RWPE2 (cell line): ENCODE measurements around the gene OSBPL2.

Experiments
- ATAC-seq: fragments of 200-7000 bp; cut with Tn5 transposase; 3 replicates; pipeline ENCODE4 v1.9.1; 2021; ENCODE audit warnings: low read depth
- DNase-seq: peaks from one replicate; pipeline ENCODE4 v3.0.0-alpha.2; 2020; ENCODE audit warnings: low spot score
- H3K27ac ChIP-seq: fragments of 450-650 bp; 2 replicates; pipeline ENCODE4 v1.5.1; 2017; ENCODE audit warnings: mild to moderate bottlenecking; ENCODE audit not compliant: poor library complexity, severe bottlenecking
- H3K27me3 ChIP-seq: fragments of 250-450 bp; sonication (Bioruptor Pico); 2 replicates; pipeline ENCODE4 v1.5.1; 2021; ENCODE audit warnings: mild to moderate bottlenecking, moderate library complexity; ENCODE audit not compliant: insufficient read depth, poor library complexity, severe bottlenecking
- H3K36me3 ChIP-seq: fragments of 250-450 bp; sonication (Bioruptor Pico); 2 replicates; pipeline ENCODE4 v1.5.1; 2020; ENCODE audit warnings: low read depth, mild to moderate bottlenecking, moderate library complexity
- H3K4me1 ChIP-seq: fragments of 250-450 bp; sonication (Bioruptor Pico); 2 replicates; pipeline ENCODE4 v1.5.1; 2021; ENCODE audit warnings: mild to moderate bottlenecking, moderate library complexity; ENCODE audit not compliant: insufficient read depth, poor library complexity, severe bottlenecking
- H3K4me3 ChIP-seq: fragments of 250-450 bp; sonication (Bioruptor Pico); 2 replicates; pipeline ENCODE4 v1.5.1; 2021; ENCODE audit warnings: mild to moderate bottlenecking, moderate library complexity; ENCODE audit not compliant: severe bottlenecking
- H3K9me3 ChIP-seq: fragments of 250-450 bp; sonication (Bioruptor Pico); 2 replicates; pipeline ENCODE4 v1.5.1; 2021; ENCODE audit warnings: mild to moderate bottlenecking, moderate library complexity; ENCODE audit not compliant: severe bottlenecking
- TF ChIP-seq, protein P1 (sequence below): fragments of 450-650 bp; IDR thresholded peaks from one replicate; pipeline ENCODE4 v1.5.1; 2017; ENCODE audit warnings: mild to moderate bottlenecking, moderate library complexity; ENCODE audit not compliant: poor library complexity, severe bottlenecking

OSBPL2 gene

DNA sequence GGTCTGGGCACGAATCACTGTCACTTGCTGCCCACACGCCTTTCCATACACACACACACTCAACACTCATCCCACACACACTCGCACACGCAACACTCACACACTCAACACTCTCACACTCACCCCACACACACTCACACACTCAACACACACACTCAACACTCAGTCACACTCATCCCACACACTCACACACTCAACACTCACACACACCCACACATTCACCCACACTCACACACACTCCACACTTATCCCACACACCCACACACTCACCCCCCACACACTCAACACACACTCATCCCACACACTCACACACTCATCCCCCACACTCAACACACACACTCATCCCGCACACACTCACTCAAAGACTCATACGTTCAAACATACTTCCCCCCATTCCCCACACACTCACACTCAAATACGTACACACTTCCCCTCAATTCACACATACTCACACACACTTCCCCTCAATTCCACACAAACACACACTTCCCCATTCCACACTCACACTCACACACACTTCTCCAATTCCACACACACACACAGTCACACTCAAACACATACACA lies 9.3 kb upstream of the OSBPL2 start:
- Histone ChIP-seq H3K9me3 (no peaks in the 10 kb centered on the region), H3K4me3 (no peak overlapping the region), H3K36me3 (no peaks in the 10 kb centered on the region), H3K27me3 (peaks cover 30% of the 10 kb centered on the region), H3K4me1 (no peaks in the 10 kb centered on the region), H3K27ac (no peak overlapping the region)
- DNase-seq (no peak), ATAC-seq (no peak)
- TF ChIP-seq, protein P1, sequence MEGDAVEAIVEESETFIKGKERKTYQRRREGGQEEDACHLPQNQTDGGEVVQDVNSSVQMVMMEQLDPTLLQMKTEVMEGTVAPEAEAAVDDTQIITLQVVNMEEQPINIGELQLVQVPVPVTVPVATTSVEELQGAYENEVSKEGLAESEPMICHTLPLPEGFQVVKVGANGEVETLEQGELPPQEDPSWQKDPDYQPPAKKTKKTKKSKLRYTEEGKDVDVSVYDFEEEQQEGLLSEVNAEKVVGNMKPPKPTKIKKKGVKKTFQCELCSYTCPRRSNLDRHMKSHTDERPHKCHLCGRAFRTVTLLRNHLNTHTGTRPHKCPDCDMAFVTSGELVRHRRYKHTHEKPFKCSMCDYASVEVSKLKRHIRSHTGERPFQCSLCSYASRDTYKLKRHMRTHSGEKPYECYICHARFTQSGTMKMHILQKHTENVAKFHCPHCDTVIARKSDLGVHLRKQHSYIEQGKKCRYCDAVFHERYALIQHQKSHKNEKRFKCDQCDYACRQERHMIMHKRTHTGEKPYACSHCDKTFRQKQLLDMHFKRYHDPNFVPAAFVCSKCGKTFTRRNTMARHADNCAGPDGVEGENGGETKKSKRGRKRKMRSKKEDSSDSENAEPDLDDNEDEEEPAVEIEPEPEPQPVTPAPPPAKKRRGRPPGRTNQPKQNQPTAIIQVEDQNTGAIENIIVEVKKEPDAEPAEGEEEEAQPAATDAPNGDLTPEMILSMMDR = no peak

DNA sequence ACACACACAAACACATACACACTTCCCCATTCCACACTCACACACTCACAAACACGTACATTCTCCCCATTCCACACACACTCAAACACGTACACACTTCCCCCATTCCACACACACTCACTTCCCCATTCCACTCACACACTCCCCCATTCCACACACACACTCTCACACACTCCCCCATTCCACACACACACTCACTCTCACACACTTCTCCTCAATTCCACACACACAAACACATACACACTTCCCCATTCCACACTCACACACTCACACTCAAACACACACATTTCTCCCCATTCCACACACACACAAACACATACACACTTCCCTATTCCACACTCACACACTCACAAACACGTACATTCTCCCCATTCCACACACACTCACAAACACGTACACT lies 8.7 kb upstream of the OSBPL2 start:
- H3K27me3 ChIP-seq = peaks cover 24% of the 10 kb centered on the region
- TF ChIP-seq, protein P1 = no peak
- H3K36me3 ChIP-seq = no peaks in the 10 kb centered on the region
- no peaks in the 10 kb centered on the region for H3K4me1 ChIP-seq
- no peak overlapping the region for H3K27ac ChIP-seq
- no peaks in the 10 kb centered on the region for H3K9me3 ChIP-seq
- no peak for DNase-seq
- ATAC-seq = no peak
- no peak overlapping the region for H3K4me3 ChIP-seq

DNA sequence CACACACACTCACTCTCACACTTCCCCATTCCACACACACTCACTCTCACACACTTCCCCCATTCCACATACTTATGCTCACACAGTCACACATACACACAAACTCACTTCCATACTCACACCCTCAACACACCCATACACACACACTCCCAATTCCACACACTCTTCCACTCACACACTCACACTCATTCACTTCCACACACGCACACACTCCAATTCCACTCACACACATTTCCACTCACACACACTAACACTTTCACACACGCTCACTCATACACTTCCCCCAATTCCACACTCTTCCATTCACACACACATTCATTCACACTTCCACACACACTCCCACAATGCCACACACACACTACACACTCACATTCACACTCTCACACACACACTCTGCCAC lies 8.0 kb upstream of the OSBPL2 start:
- no peak for DNase-seq
- Histone ChIP-seq H3K27ac (no peak overlapping the region), H3K4me1 (no peaks in the 10 kb centered on the region), H3K36me3 (no peaks in the 10 kb centered on the region), H3K9me3 (no peaks in the 10 kb centered on the region), H3K27me3 (peaks cover 18% of the 10 kb centered on the region), H3K4me3 (no peak overlapping the region)
- TF ChIP-seq, protein P1 = no peak
- ATAC-seq = no peak

DNA sequence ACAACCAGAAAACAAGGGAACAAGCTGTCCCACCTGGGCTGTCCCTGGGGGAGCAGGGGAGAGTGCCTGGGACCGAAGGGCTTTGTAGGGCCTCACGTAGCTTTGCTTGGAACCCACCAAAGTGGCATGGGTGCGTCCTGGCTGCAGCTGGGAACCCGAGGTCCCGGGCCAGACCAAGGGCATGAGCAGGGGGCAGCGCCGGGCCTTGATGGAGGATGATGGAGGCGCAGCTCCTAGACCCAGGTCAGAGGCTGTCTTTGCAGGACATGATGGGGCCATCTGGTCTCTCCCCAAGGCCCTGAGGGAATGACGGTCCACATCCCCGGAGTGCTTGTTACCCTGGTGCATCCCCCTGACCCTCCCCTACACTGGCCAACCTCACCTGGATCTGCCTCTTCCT lies 7.6 kb upstream of the OSBPL2 start:
- no peaks in the 10 kb centered on the region for H3K9me3 ChIP-seq
- no peak for ATAC-seq
- H3K4me3 ChIP-seq = no peak overlapping the region
- H3K4me1 ChIP-seq = no peaks in the 10 kb centered on the region
- peaks cover 15% of the 10 kb centered on the region for H3K27me3 ChIP-seq
- DNase-seq = no peak
- TF ChIP-seq, protein P1 = no peak
- no peak overlapping the region for H3K27ac ChIP-seq
- H3K36me3 ChIP-seq = no peaks in the 10 kb centered on the region

DNA sequence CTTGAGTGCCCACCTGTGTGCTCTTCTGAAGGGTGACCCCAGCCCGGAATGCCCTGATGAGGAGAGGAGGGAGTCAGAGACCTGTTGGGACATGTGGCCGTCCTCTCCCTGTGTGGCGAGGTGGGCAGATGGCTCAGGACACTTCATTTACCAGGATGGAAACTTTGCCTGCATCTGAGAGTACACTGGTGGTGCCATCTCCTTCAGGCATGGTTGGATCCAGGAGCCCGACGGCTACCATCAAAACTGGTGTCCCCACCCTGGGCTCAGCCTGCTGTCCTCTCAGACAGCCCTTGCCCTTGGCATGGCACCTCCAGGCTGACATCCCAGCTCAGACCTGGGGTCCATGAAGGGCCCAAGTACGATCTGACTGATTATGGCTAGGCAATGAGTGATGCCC lies 7.0 kb upstream of the OSBPL2 start:
- ATAC-seq = no peak
- Histone ChIP-seq H3K36me3 (no peaks in the 10 kb centered on the region), H3K4me3 (no peak overlapping the region)

More for the DNA sequence above, 7.0 kb upstream of the OSBPL2 start:
- Histone ChIP-seq H3K9me3 (no peaks in the 10 kb centered on the region), H3K27me3 (peaks cover 9% of the 10 kb centered on the region), H3K4me1 (no peaks in the 10 kb centered on the region), H3K27ac (no peak overlapping the region)
- no peak for DNase-seq
- TF ChIP-seq, protein P1 = no peak
